Measurements from ENCODE around the gene VPS33B. TPM values are rescaled to one million over a fixed set of nuclear protein-coding genes. Genes with fewer than 3 reads are reported as not detected.
"Not testable (repeated sequence)": the region's sequence is repeated elsewhere in the genome, so short reads cannot be mapped to it uniquely, and the experiment has no call there.

Gene VPS33B
- total RNA-seq, 2 experiments from 2014 or later: 22.2 to 22.9 TPM

DNA sequence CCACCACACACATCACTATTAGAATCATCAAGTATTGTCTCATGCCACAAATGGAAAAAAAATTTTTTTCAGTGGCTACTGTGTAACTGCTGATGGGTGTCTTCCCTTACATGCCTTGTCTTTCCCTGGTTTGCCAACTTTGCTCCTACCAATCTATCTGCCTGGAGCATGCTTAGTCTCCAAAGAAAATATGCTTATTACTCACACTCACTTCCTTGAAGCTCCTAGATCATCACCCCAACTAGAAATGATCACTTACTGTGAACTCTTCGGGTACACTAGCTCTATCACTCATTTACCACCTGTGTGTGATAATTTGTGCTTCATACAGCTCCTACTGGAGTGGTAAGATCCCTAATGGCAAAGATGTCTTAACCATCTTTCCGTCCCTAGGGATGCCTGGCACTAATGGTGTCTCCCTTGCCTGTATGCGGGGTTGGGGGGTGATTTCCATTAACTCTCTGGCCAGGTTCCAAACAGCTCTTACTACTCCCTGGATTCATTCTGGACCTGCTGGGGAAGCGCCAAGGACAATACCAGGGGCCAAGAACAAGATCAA lies 799 bp downstream of the VPS33B start:
- intact Hi-C loops (cut with micrococcal nuclease): no loop called here
- peak overlapping the region; percentile 83 for H3K4me3 Mint-ChIP-seq
- no peaks in the 10 kb centered on the region for H3K27me3 Mint-ChIP-seq
- DNase-seq (no peak), ATAC-seq (no peak)
- TF ChIP-seq, protein P1, sequence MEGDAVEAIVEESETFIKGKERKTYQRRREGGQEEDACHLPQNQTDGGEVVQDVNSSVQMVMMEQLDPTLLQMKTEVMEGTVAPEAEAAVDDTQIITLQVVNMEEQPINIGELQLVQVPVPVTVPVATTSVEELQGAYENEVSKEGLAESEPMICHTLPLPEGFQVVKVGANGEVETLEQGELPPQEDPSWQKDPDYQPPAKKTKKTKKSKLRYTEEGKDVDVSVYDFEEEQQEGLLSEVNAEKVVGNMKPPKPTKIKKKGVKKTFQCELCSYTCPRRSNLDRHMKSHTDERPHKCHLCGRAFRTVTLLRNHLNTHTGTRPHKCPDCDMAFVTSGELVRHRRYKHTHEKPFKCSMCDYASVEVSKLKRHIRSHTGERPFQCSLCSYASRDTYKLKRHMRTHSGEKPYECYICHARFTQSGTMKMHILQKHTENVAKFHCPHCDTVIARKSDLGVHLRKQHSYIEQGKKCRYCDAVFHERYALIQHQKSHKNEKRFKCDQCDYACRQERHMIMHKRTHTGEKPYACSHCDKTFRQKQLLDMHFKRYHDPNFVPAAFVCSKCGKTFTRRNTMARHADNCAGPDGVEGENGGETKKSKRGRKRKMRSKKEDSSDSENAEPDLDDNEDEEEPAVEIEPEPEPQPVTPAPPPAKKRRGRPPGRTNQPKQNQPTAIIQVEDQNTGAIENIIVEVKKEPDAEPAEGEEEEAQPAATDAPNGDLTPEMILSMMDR (IDR thresholded peaks at IDR 0.05): no peak
- peaks cover 30% of the 10 kb centered on the region for H3K4me1 Mint-ChIP-seq (ENCODE audit: low read depth)
- POLR2A ChIA-PET: interaction anchor here (0.6 to 1.1 kb wide), 5 partner anchors 9 to 310 kb away, joined by 3 to 4 read pairs (median 3); partner anchors contain the start of gene RCCD1
- H3K36me3 Mint-ChIP-seq (ENCODE audit: low read depth): peaks cover 4% of the 10 kb centered on the region
- no peaks in the 10 kb centered on the region for H3K9me3 Mint-ChIP-seq
- CTCF ChIA-PET: interaction anchor here (0.7 to 3.1 kb wide), 6 partner anchors 11 to 251 kb away, joined by 3 to 22 read pairs (median 6); partner anchors contain the start of gene HDDC3
- H3K27ac Mint-ChIP-seq: peak overlapping the region; percentile 90

DNA sequence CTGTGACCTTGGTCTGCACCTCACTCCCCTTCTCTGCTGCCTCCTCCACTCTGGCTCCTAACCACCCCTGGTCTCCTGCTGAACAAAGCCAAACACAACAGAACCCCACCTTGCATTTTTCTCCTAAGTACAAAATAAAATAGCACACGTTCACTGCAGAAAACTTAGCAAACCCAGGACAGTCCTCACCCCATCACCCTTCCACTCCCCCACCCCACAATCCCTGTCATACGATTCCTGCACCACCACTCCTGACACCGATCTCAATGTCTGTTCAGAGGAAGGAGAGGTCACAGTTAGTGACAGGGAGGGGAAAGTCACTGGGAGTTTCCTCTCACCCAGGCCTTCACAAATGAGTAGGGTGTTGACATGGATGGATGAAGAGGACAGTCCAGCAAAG lies 4.2 kb downstream of the VPS33B start:
- Mint-ChIP-seq H3K27ac (peak overlapping the region; percentile 11), H3K4me1 (ENCODE audit: low read depth) (peaks cover 30% of the 10 kb centered on the region), H3K27me3 (no peaks in the 10 kb centered on the region), H3K4me3 (no peak overlapping the region), H3K9me3 (no peaks in the 10 kb centered on the region), H3K36me3 (ENCODE audit: low read depth) (peaks cover 13% of the 10 kb centered on the region)
- no peak for DNase-seq
- TF ChIP-seq, protein P1 (IDR thresholded peaks at IDR 0.05): no peak
- intact Hi-C loops (cut with micrococcal nuclease): no loop called here
- ChIA-PET CTCF (interaction anchor here (0.9 kb wide), 1 partner anchor 15 kb away, joined by 3 read pairs; no protein-coding TSS in a partner anchor), POLR2A (no interaction called here)
- ATAC-seq: no peak

DNA sequence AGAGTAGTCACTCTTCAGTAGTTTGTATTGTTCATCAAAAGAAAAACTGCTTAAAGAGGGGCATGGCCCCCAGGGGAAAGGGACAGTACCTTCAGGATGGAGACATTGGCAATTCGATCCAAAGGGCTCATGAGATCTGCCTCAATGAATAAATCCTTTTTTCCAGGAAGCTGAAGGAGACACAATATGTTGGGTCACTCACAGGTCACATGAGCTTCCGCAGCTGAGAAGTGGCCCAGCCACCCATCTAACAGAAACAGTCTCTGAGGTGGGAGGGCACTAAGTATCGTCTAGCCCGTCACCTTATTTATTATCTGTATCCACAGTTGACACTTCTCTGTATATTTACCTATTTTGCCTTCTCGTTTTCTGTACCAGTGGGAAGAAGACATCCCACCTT lies 4.7 kb downstream of the VPS33B start:
- H3K27ac Mint-ChIP-seq: no peak overlapping the region
- no peaks in the 10 kb centered on the region for H3K9me3 Mint-ChIP-seq
- intact Hi-C loops (cut with micrococcal nuclease): no loop called here
- ATAC-seq: no peak
- ChIA-PET CTCF (interaction anchor here (0.9 kb wide), 1 partner anchor 15 kb away, joined by 3 read pairs; no protein-coding TSS in a partner anchor), POLR2A (no interaction called here)
- peaks cover 13% of the 10 kb centered on the region for H3K36me3 Mint-ChIP-seq (ENCODE audit: low read depth)
- peaks cover 27% of the 10 kb centered on the region for H3K4me1 Mint-ChIP-seq (ENCODE audit: low read depth)
- DNase-seq: no peak
- H3K27me3 Mint-ChIP-seq: no peaks in the 10 kb centered on the region
- TF ChIP-seq, protein P1 (IDR thresholded peaks at IDR 0.05): no peak
- no peak overlapping the region for H3K4me3 Mint-ChIP-seq

DNA sequence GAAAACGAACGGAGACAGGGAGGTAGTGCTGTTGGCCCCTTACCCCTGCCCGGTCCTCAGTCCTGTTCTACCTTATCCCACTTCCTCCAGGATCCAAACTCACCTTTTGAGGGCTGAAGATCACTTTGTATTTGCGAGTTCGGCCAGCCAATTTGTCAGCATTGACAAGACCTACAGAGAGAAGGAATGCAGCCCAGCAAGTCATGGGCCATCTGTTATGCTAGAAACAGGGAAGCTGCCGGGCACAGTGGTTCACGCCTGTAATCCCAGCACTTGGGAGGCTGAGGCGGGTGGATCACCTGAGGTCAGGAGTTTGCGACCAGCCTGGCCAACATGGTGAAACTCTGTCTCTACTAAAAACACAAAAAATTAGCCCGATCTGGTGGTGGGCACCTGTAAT lies 8.7 kb downstream of the VPS33B start:
- not testable (repeated sequence) for H3K27ac Mint-ChIP-seq

DNA sequence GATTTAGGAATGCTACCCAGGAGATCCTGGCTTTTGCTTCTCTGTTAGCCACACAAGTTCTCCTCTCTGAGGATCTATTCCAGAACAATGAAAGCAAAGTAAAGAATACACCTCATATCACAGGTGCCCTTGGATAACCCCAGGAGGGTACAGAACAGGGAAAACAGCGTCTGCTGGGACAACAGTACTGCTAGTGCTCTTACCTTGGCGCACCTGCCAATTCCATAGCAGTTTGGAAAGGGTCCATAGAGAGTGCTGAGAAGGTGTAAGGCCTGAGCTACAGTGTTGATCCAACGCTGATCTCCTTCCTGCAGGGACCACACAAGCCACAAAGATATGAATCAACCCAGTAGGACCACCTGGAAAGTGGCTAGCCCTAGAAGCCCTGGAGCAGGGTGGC lies 15.1 kb downstream of the VPS33B start:
- H3K9me3 Mint-ChIP-seq: no peaks in the 10 kb centered on the region
- intact Hi-C loops (cut with micrococcal nuclease): no loop called here
- H3K36me3 Mint-ChIP-seq (ENCODE audit: low read depth): peaks cover 21% of the 10 kb centered on the region
- TF ChIP-seq, protein P1 (IDR thresholded peaks at IDR 0.05): no peak
- no peak overlapping the region for H3K27ac Mint-ChIP-seq
- no peak overlapping the region for H3K4me3 Mint-ChIP-seq
- POLR2A ChIA-PET: interaction anchor here (1.9 kb wide), 1 partner anchor 10 kb away, joined by 6 read pairs; no protein-coding TSS in a partner anchor
- H3K27me3 Mint-ChIP-seq: no peaks in the 10 kb centered on the region
- CTCF ChIA-PET: no interaction called here
- ATAC-seq (no peak), DNase-seq (no peak)
- H3K4me1 Mint-ChIP-seq (ENCODE audit: low read depth): no peaks in the 10 kb centered on the region

More for the DNA sequence above, 8.7 kb downstream of the VPS33B start:
- H3K27me3 Mint-ChIP-seq; CTCF ChIA-PET; H3K9me3 Mint-ChIP-seq; ATAC-seq; H3K4me3 Mint-ChIP-seq; H3K4me1 Mint-ChIP-seq (ENCODE audit: low read depth); DNase-seq; intact Hi-C loops (cut with micrococcal nuclease): not testable (repeated sequence)
- H3K36me3 Mint-ChIP-seq (ENCODE audit: low read depth): peaks cover 19% of the 10 kb centered on the region
- POLR2A ChIA-PET: interaction anchor here (0.8 kb wide), 1 partner anchor 10 kb away, joined by 4 read pairs; no protein-coding TSS in a partner anchor
